Keratinocyte (primary cell): ENCODE results near the gene ANKMY1.

Experiments used
- EZH2 ChIP-seq: IDR thresholded peaks from one replicate; pipeline ENCODE4 v1.6.1; 2012; ENCODE audit warnings: inconsistent platforms, mild to moderate bottlenecking, low read length, moderate library complexity
- TF ChIP-seq, protein P1 (sequence below), 3 experiments: IDR thresholded peaks in 1 of 3; conservative IDR thresholded peaks in 1 of 3; optimal IDR thresholded peaks in 1 of 3; 2 replicates in 2 of 3; 3 replicates in 1 of 3; pipeline versions ENCODE3 to v1.5.1; 2011; ENCODE audit warnings: low read length in 3 of 3, mild to moderate bottlenecking in 3 of 3, moderate library complexity in 2 of 3, control low read depth in 1 of 3, inconsistent platforms in 1 of 3; ENCODE audit not compliant: insufficient read depth in 2 of 3; ENCODE audit errors: extremely low read depth in 1 of 3

DNA sequence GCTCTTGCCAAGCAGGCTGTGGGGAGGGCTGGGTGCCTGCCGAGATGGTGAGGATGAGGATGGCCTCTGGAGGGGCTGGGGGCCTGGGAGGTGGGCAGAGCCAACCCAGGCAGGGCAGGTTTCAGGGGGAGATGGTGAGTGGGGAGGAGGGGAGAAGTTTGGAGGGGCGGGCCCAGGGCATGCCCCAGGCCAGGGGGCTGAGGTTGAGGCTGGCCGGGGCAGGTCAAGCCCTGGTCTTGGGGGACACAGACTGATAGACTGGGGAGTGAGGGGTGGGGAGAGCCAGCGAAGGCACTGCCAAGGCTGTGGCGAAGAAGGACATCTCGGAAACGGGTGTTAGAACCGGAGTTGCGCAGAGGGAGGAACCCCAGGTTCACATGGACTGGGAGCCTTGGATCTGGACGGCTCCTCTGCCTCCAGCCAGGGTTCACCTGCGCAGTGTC, 41.4 kb upstream of the ANKMY1 start:
- TF ChIP-seq, protein P1, sequence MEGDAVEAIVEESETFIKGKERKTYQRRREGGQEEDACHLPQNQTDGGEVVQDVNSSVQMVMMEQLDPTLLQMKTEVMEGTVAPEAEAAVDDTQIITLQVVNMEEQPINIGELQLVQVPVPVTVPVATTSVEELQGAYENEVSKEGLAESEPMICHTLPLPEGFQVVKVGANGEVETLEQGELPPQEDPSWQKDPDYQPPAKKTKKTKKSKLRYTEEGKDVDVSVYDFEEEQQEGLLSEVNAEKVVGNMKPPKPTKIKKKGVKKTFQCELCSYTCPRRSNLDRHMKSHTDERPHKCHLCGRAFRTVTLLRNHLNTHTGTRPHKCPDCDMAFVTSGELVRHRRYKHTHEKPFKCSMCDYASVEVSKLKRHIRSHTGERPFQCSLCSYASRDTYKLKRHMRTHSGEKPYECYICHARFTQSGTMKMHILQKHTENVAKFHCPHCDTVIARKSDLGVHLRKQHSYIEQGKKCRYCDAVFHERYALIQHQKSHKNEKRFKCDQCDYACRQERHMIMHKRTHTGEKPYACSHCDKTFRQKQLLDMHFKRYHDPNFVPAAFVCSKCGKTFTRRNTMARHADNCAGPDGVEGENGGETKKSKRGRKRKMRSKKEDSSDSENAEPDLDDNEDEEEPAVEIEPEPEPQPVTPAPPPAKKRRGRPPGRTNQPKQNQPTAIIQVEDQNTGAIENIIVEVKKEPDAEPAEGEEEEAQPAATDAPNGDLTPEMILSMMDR (optimal IDR thresholded peaks at IDR 0.05 in 1 of 3, IDR thresholded peaks at IDR 0.05 in 1 of 3, conservative IDR thresholded peaks at IDR 0.05 in 1 of 3; ENCODE audit: extremely low read depth in 1 of 3, insufficient read depth in 2 of 3, low read length in 3 of 3), result no peak
- TF ChIP-seq EZH2, result no peak
